DOHH2 (cell line): ENCODE measurements around the gene CABLES1.
"Not testable (repeated sequence)": the region's sequence is repeated elsewhere in the genome, so short reads cannot be mapped to it uniquely, and the experiment has no call there.

Experiments
- H3F3A ChIP-seq: fragments of 200-600 bp; sonication (generic), shearing (Covaris generic); 2 replicates; pipeline ENCODE4 v1.6.0; 2016; ENCODE audit warnings: antibody characterized with exemption, mild to moderate bottlenecking; ENCODE audit not compliant: control insufficient read depth, insufficient read depth
- H3K27ac ChIP-seq: fragments of 200-600 bp; sonication (generic); 2 replicates; pipeline ENCODE4 v1.5.1; 2014; ENCODE audit warnings: low read depth, mild to moderate bottlenecking, low read length, moderate library complexity
- H3K27me3 ChIP-seq: fragments of 200-600 bp; sonication (generic); 2 replicates; pipeline ENCODE4 v1.6.1; 2014; ENCODE audit warnings: mild to moderate bottlenecking, low read length, mixed read lengths; ENCODE audit not compliant: control insufficient read depth
- H3K36me3 ChIP-seq: fragments of 200-600 bp; sonication (generic); 2 replicates; pipeline ENCODE4 v1.6.1; 2014; ENCODE audit warnings: mild to moderate bottlenecking, low read length, moderate library complexity, mixed read lengths; ENCODE audit not compliant: control insufficient read depth
- H3K4me1 ChIP-seq: fragments of 200-600 bp; sonication (generic); 2 replicates; pipeline ENCODE4 v1.6.1; 2014; ENCODE audit warnings: mild to moderate bottlenecking, low read length, mixed read lengths; ENCODE audit not compliant: control insufficient read depth
- H3K4me2 ChIP-seq: fragments of 200-600 bp; sonication (generic); 2 replicates; pipeline ENCODE4 v1.6.0; 2014; ENCODE audit warnings: mild to moderate bottlenecking, low read length, moderate library complexity
- H3K4me3 ChIP-seq: fragments of 200-600 bp; sonication (generic); 2 replicates; pipeline ENCODE4 v1.5.1; 2014; ENCODE audit warnings: mild to moderate bottlenecking, low read length, mixed read lengths
- H3K79me2 ChIP-seq: fragments of 200-600 bp; sonication (generic); 2 replicates; pipeline ENCODE4 v1.6.1; 2014; ENCODE audit warnings: mild to moderate bottlenecking, low read length, mixed read lengths; ENCODE audit not compliant: control insufficient read depth
- H3K9me2 ChIP-seq: fragments of 200-600 bp; sonication (generic); replicated peaks from 2 replicates; pipeline ENCODE4 v1.6.1; 2014; ENCODE audit warnings: mild to moderate bottlenecking, low read length, mixed read lengths; ENCODE audit not compliant: control insufficient read depth
- H3K9me3 ChIP-seq: fragments of 200-600 bp; sonication (generic); 2 replicates; pipeline ENCODE4 v1.6.1; 2014; ENCODE audit warnings: antibody characterized with exemption, low read length, mixed read lengths; ENCODE audit not compliant: control insufficient read depth, insufficient read depth
- H4K20me1 ChIP-seq: fragments of 200-600 bp; sonication (generic); 2 replicates; pipeline ENCODE4 v1.6.0; 2014; ENCODE audit warnings: low read depth, mild to moderate bottlenecking, antibody characterized with exemption, low read length, moderate library complexity; ENCODE audit not compliant: control insufficient read depth, insufficient read depth
- CTCF ChIP-seq: fragments of 200-600 bp; sonication (generic); IDR thresholded peaks from one replicate; pipeline ENCODE4 v1.5.1; 2014; ENCODE audit warnings: antibody characterized with exemption, mild to moderate bottlenecking, low read depth, low read length; ENCODE audit not compliant: poor library complexity, severe bottlenecking
- EZH2phosphoT487 ChIP-seq: fragments of 200-600 bp; sonication (generic); IDR thresholded peaks from 2 replicates; pipeline ENCODE4 v1.6.1; 2017; ENCODE audit warnings: borderline replicate concordance, mild to moderate bottlenecking, antibody characterized with exemption, low read length, moderate library complexity, mixed read lengths

CABLES1 gene

GRCh38 chr18:23092121-23092520 lies 43.2 kb upstream of the CABLES1 start:
- Histone ChIP-seq H3K27ac (no peak overlapping the region), H3K4me2 (no peak overlapping the region)
- TF ChIP-seq EZH2phosphoT487 (no peak), CTCF (no peak)

GRCh38 chr18:23093130-23093529 lies 42.2 kb upstream of the CABLES1 start:
- not testable (repeated sequence) for H3K9me2 ChIP-seq, H3K4me2 ChIP-seq, H3K27ac ChIP-seq, H3K27me3 ChIP-seq, H3F3A ChIP-seq, H3K9me3 ChIP-seq, H3K36me3 ChIP-seq, H3K4me3 ChIP-seq, H4K20me1 ChIP-seq, H3K79me2 ChIP-seq, H3K4me1 ChIP-seq

More at GRCh38 chr18:23092121-23092520, 43.2 kb upstream of the CABLES1 start:
- no peaks in the 10 kb centered on the region for H3F3A ChIP-seq
- H4K20me1 ChIP-seq = no peaks in the 10 kb centered on the region
- peaks cover 9% of the 10 kb centered on the region for H3K27me3 ChIP-seq
- no peaks in the 10 kb centered on the region for H3K9me3 ChIP-seq
- no peaks in the 10 kb centered on the region for H3K4me1 ChIP-seq
- no peak overlapping the region for H3K4me3 ChIP-seq
- H3K79me2 ChIP-seq = no peaks in the 10 kb centered on the region
- H3K36me3 ChIP-seq = no peaks in the 10 kb centered on the region
- no peaks in the 10 kb centered on the region for H3K9me2 ChIP-seq

GRCh38 chr18:23093772-23094171 lies 41.5 kb upstream of the CABLES1 start:
- Histone ChIP-seq H3F3A (no peaks in the 10 kb centered on the region), H3K27ac (no peak overlapping the region), H3K79me2 (no peaks in the 10 kb centered on the region), H3K27me3 (peaks cover 6% of the 10 kb centered on the region), H3K9me2 (no peaks in the 10 kb centered on the region), H4K20me1 (no peaks in the 10 kb centered on the region), H3K4me1 (no peaks in the 10 kb centered on the region), H3K9me3 (no peaks in the 10 kb centered on the region), H3K4me3 (no peak overlapping the region), H3K4me2 (no peak overlapping the region), H3K36me3 (no peaks in the 10 kb centered on the region)
- no peak for TF ChIP-seq EZH2phosphoT487
- TF ChIP-seq CTCF = no peak

- no peak overlapping the region for H3K4me3 ChIP-seq
- no peaks in the 10 kb centered on the region for H3K9me3 ChIP-seq
- H4K20me1 ChIP-seq = no peaks in the 10 kb centered on the region
- H3K79me2 ChIP-seq = no peaks in the 10 kb centered on the region
- H3F3A ChIP-seq = no peaks in the 10 kb centered on the region
- no peaks in the 10 kb centered on the region for H3K4me1 ChIP-seq
- TF ChIP-seq CTCF (no peak), EZH2phosphoT487 (no peak)
- no peak overlapping the region for H3K4me2 ChIP-seq
- H3K27me3 ChIP-seq = peaks cover 6% of the 10 kb centered on the region
- H3K27ac ChIP-seq = no peak overlapping the region
- H3K9me2 ChIP-seq = no peaks in the 10 kb centered on the region
- no peaks in the 10 kb centered on the region for H3K36me3 ChIP-seq
Observed at GRCh38 chr18:23094411-23095190, 40.7 kb upstream of the CABLES1 start.
